Astrocyte (in vitro differentiated cells and primary cell): ENCODE data around the gene BCL2L14. TPM values are rescaled to one million over a fixed set of nuclear protein-coding genes. Genes with fewer than 3 reads are reported as not detected.

Experiments
- DNase-seq: peaks from one replicate; pipeline ENCODE4 v3.0.0-alpha.2; 2010; ENCODE audit warnings: low read depth
- FAIRE-seq: peaks from 2 replicates; lab custom pipeline; 2011; peaks lifted over from hg19 to GRCh38; lab: Jason Lieb, UNC
- H2AFZ ChIP-seq: 2 replicates; pipeline ENCODE4 v1.6.0; 2012; ENCODE audit warnings: low read depth, low read length, inconsistent platforms
- H3K27ac ChIP-seq: 2 replicates; pipeline ENCODE4 v1.5.1; 2011; ENCODE audit warnings: low read depth, low read length, inconsistent platforms
- H3K27me3 ChIP-seq: 2 replicates; pipeline ENCODE4 v1.6.0; 2011; ENCODE audit warnings: low read length, inconsistent platforms; ENCODE audit not compliant: insufficient read depth
- H3K36me3 ChIP-seq: 2 replicates; pipeline ENCODE4 v1.5.1; 2011; ENCODE audit warnings: low read length, inconsistent platforms; ENCODE audit not compliant: insufficient read depth
- H3K4me1 ChIP-seq: 2 replicates; pipeline ENCODE4 v1.5.1; 2011; ENCODE audit warnings: low read length, inconsistent platforms; ENCODE audit not compliant: insufficient read depth
- H3K4me2 ChIP-seq: 2 replicates; pipeline ENCODE4 v1.6.0; 2012; ENCODE audit warnings: low read length, inconsistent platforms
- H3K4me3 ChIP-seq: 2 replicates; pipeline ENCODE4 v1.5.1; 2011; ENCODE audit warnings: low read depth, mild to moderate bottlenecking, low read length, inconsistent platforms; ENCODE audit not compliant: insufficient read depth
- H3K79me2 ChIP-seq: 2 replicates; pipeline ENCODE4 v1.6.0; 2012; ENCODE audit warnings: mild to moderate bottlenecking, low read length, inconsistent platforms; ENCODE audit not compliant: insufficient read depth
- H3K9ac ChIP-seq: 2 replicates; pipeline ENCODE4 v1.6.0; 2012; ENCODE audit warnings: mild to moderate bottlenecking, low read length, inconsistent platforms
- H3K9me3 ChIP-seq: 2 replicates; pipeline ENCODE4 v1.5.1; 2012; ENCODE audit warnings: low read depth, mild to moderate bottlenecking, low read length, inconsistent platforms; ENCODE audit not compliant: insufficient read depth
- H4K20me1 ChIP-seq: 2 replicates; pipeline ENCODE4 v1.6.0; 2012; ENCODE audit warnings: low read length, inconsistent platforms; ENCODE audit not compliant: insufficient read depth
- H3K27ac Mint-ChIP-seq: one replicate; pipeline ENCODE4 v1.8.0; 2021; ENCODE audit warnings: mild to moderate bottlenecking, mixed read lengths; ENCODE audit not compliant: unreplicated experiment
- H3K27me3 Mint-ChIP-seq: one replicate; pipeline ENCODE4 v1.8.0; 2021; ENCODE audit warnings: low read depth, mixed read lengths; ENCODE audit not compliant: unreplicated experiment
- H3K36me3 Mint-ChIP-seq: one replicate; pipeline ENCODE4 v1.8.0; 2021; ENCODE audit warnings: low read depth, mixed read lengths; ENCODE audit not compliant: unreplicated experiment
- H3K4me1 Mint-ChIP-seq: one replicate; pipeline ENCODE4 v1.8.0; 2021; ENCODE audit warnings: low read depth, mixed read lengths; ENCODE audit not compliant: unreplicated experiment
- H3K4me3 Mint-ChIP-seq: one replicate; pipeline ENCODE4 v1.8.0; 2021; ENCODE audit warnings: mild to moderate bottlenecking, moderate library complexity, mixed read lengths; ENCODE audit not compliant: unreplicated experiment
- H3K9me3 Mint-ChIP-seq: one replicate; pipeline ENCODE4 v1.8.0; 2021; ENCODE audit warnings: mild to moderate bottlenecking, mixed read lengths; ENCODE audit not compliant: unreplicated experiment
- CTCF ChIP-seq: IDR thresholded peaks from 2 replicates; pipeline ENCODE4 v1.5.1; 2011; ENCODE audit warnings: low read depth, mild to moderate bottlenecking, inconsistent platforms, low read length, moderate library complexity; ENCODE audit not compliant: insufficient read depth
- EZH2 ChIP-seq: IDR thresholded peaks from 2 replicates; pipeline ENCODE4 v1.6.1; 2012; ENCODE audit warnings: mild to moderate bottlenecking, low read length, inconsistent platforms; ENCODE audit not compliant: insufficient read depth
- total RNA-seq: library from RNA; stranded (reverse); gene quantifications from 2 replicates; pipeline ENCODE4 v1.2.1, GENCODE V29; 2021

BCL2L14 gene
- total RNA-seq, 1 donor from 2014 or later: not detected

GRCh38 chr12:12088147-12088546, 17.4 kb downstream of the BCL2L14 start:
- Mint-ChIP-seq H3K27me3 (no peaks in the 10 kb centered on the region), H3K27ac (peak overlapping the region; percentile 20), H3K4me1 (peaks cover 20% of the 10 kb centered on the region), H3K4me3 (no peak overlapping the region), H3K9me3 (no peaks in the 10 kb centered on the region), H3K36me3 (peaks cover 2% of the 10 kb centered on the region)
- TF ChIP-seq CTCF: no peak
- no peak for TF ChIP-seq EZH2
- no peaks in the 10 kb centered on the region for H3K36me3 ChIP-seq
- no peak overlapping the region for H3K4me3 ChIP-seq
- FAIRE-seq (no peak), DNase-seq (no peak)
- H3K9ac ChIP-seq: no peak overlapping the region
- H2AFZ ChIP-seq: no peak overlapping the region
- H3K4me2 ChIP-seq: no peak overlapping the region
- no peaks in the 10 kb centered on the region for H3K79me2 ChIP-seq
- peaks cover 2% of the 10 kb centered on the region for H3K27me3 ChIP-seq
- peaks cover 12% of the 10 kb centered on the region for H3K4me1 ChIP-seq
- H3K9me3 ChIP-seq: no peaks in the 10 kb centered on the region
- no peak overlapping the region for H3K27ac ChIP-seq
- H4K20me1 ChIP-seq: no peaks in the 10 kb centered on the region

- Mint-ChIP-seq H3K9me3 (no peaks in the 10 kb centered on the region), H3K27me3 (no peaks in the 10 kb centered on the region), H3K4me3 (no peak overlapping the region), H3K27ac (no peak overlapping the region), H3K4me1 (peaks cover 20% of the 10 kb centered on the region), H3K36me3 (peaks cover 2% of the 10 kb centered on the region)
- H3K27ac ChIP-seq: no peak overlapping the region
- peaks cover 13% of the 10 kb centered on the region for H3K4me1 ChIP-seq
- H3K4me3 ChIP-seq: no peak overlapping the region
- no peak overlapping the region for H3K4me2 ChIP-seq
- H3K9ac ChIP-seq: no peak overlapping the region
- H3K27me3 ChIP-seq: peaks cover 2% of the 10 kb centered on the region
- H3K79me2 ChIP-seq: no peaks in the 10 kb centered on the region
- DNase-seq (no peak), FAIRE-seq (no peak)
- TF ChIP-seq CTCF (no peak), EZH2 (no peak)
- H3K36me3 ChIP-seq: no peaks in the 10 kb centered on the region
- no peak overlapping the region for H2AFZ ChIP-seq
- H3K9me3 ChIP-seq: no peaks in the 10 kb centered on the region
- no peaks in the 10 kb centered on the region for H4K20me1 ChIP-seq
These were observed 18.0 kb downstream of the BCL2L14 start for GRCh38 chr12:12088761-12089160.

- H4K20me1 ChIP-seq: no peaks in the 10 kb centered on the region
- no peaks in the 10 kb centered on the region for H3K79me2 ChIP-seq
- DNase-seq: no peak
- H3K9me3 ChIP-seq: no peaks in the 10 kb centered on the region
- H3K36me3 ChIP-seq: no peaks in the 10 kb centered on the region
- H3K27me3 Mint-ChIP-seq: no peaks in the 10 kb centered on the region
- H2AFZ ChIP-seq: no peak overlapping the region
- no peak overlapping the region for H3K27ac Mint-ChIP-seq
- peaks cover 2% of the 10 kb centered on the region for H3K9me3 Mint-ChIP-seq
- FAIRE-seq: peak; percentile 13
- peaks cover 2% of the 10 kb centered on the region for H3K27me3 ChIP-seq
- H3K36me3 Mint-ChIP-seq: peaks cover 10% of the 10 kb centered on the region
- no peak overlapping the region for H3K4me3 Mint-ChIP-seq
- H3K4me2 ChIP-seq: no peak overlapping the region
- TF ChIP-seq CTCF: no peak
- TF ChIP-seq EZH2: no peak
- no peak overlapping the region for H3K27ac ChIP-seq
- H3K4me1 ChIP-seq: peaks cover 23% of the 10 kb centered on the region
- H3K4me1 Mint-ChIP-seq: peaks cover 23% of the 10 kb centered on the region
- no peak overlapping the region for H3K9ac ChIP-seq
- H3K4me3 ChIP-seq: no peak overlapping the region
These were observed 20.3 kb downstream of the BCL2L14 start for GRCh38 chr12:12091071-12091470.
